GM18870 (cell line): Measurements from ENCODE around the gene TXNRD2.

ENCODE experiments used
- ATAC-seq: cut with Tn5 transposase; IDR thresholded peaks from one replicate; pipeline ENCODE4 v1.9.1; 2021; ENCODE audit warnings: moderate library complexity; ENCODE audit not compliant: unreplicated experiment

Gene TXNRD2

GRCh38 chr22:19877626-19878339 lies 63.8 kb downstream of the TXNRD2 start:
- ATAC-seq = no peak

GRCh38 chr22:19876941-19877625 lies 64.5 kb downstream of the TXNRD2 start:
- no peak for ATAC-seq

GRCh38 chr22:19876314-19876940 lies 65.2 kb downstream of the TXNRD2 start:
- ATAC-seq = no peak

GRCh38 chr22:19875531-19876313 lies 65.9 kb downstream of the TXNRD2 start:
- ATAC-seq = no peak

GRCh38 chr22:19875061-19875530 lies 66.5 kb downstream of the TXNRD2 start:
- ATAC-seq = no peak

- ATAC-seq = no peak
Observed at GRCh38 chr22:19874307-19875060, 67.1 kb downstream of the TXNRD2 start.

GRCh38 chr22:19873960-19874306 lies 67.7 kb downstream of the TXNRD2 start:
- no peak for ATAC-seq

- ATAC-seq = no peak
Observed at GRCh38 chr22:19873138-19873959, 68.3 kb downstream of the TXNRD2 start.

- ATAC-seq = no peak
Observed at GRCh38 chr22:19872779-19873137, 68.9 kb downstream of the TXNRD2 start.

GRCh38 chr22:19871845-19872778 lies 69.5 kb downstream of the TXNRD2 start:
- no peak for ATAC-seq

GRCh38 chr22:19871023-19871844 lies 70.4 kb downstream of the TXNRD2 start:
- ATAC-seq = no peak

GRCh38 chr22:19870153-19871022 lies 71.2 kb downstream of the TXNRD2 start:
- ATAC-seq = no peak

GRCh38 chr22:19869497-19870152 lies 72.0 kb downstream of the TXNRD2 start:
- ATAC-seq = no peak

GRCh38 chr22:19868773-19869471 lies 72.7 kb downstream of the TXNRD2 start:
- no peak for ATAC-seq

GRCh38 chr22:19868333-19868732 lies 73.3 kb downstream of the TXNRD2 start:
- ATAC-seq = no peak

- ATAC-seq = no peak
Observed at GRCh38 chr22:19867617-19868016, 74.0 kb downstream of the TXNRD2 start.
